HG02938 (cell line): ENCODE results near the gene CFAP61.
A peak's percentile ranks its signal among the peaks of the same experiment; 100 is the strongest.
"Not testable (repeated sequence)": the region's sequence is repeated elsewhere in the genome, so short reads cannot be mapped to it uniquely, and the experiment has no call there.

Source experiments
- ATAC-seq: cut with Tn5 transposase; IDR thresholded peaks from one replicate; pipeline ENCODE4 v1.9.1; 2021; ENCODE audit warnings: mild to moderate bottlenecking, moderate library complexity; ENCODE audit not compliant: unreplicated experiment

Gene CFAP61

DNA sequence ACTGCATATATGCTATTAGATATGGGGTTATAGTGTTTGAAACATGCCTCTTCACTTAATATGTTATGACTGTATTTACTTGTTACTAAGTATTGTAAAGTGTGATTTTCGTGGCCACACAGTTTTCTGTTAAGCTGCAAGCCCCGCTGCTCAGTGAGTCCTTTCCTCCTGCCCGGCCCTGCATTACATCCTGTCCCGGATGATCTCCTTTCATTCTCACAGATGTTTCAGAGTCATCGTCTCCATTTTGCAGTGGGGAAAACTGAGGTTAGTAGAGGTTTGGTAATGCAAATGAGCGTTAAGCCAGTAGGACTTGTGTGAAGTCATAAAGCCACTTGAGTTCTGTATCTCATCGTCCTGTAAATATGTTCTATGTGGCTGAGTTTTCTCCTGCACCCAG lies 155.5 kb downstream of the CFAP61 start:
- ATAC-seq = peak; percentile 64

DNA sequence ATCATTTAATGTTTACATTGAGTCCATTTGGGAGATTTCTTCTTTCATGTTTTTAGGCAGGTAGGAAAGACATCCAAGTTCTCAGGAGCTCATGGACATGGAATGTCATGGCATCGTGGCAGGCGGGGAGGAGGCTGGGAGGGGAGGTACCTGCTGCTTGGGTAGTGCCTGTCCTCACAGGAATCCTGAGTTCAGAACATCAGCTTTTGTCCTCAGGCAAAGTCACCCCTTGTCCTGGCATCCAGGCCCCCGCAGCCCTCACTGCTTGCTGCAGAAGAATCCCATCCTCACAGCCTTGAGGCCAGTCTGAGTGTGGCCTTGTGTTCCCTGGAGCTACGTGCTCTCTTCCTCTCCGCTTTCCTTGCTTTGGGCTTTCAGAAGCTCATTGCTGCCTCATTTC lies 157.4 kb downstream of the CFAP61 start:
- ATAC-seq = no peak

DNA sequence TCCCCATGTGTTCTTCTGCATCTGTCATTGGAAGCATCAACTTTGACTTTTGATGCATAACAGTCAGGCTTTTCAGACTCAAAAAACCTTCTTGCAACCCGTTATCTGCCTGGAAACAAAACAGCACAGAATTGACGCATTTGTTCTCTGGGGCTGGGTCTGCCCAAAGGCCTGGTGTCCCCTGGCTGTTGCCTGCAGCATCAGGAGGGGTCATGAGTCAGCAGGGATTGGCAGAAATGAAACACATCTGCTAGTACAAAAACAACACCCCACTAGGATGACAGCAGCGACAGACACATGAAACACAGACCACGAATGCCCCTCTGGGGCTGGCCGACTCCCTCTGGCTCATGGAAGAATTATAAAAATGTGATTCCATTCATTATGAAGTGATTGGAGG lies 158.0 kb downstream of the CFAP61 start:
- no peak for ATAC-seq

DNA sequence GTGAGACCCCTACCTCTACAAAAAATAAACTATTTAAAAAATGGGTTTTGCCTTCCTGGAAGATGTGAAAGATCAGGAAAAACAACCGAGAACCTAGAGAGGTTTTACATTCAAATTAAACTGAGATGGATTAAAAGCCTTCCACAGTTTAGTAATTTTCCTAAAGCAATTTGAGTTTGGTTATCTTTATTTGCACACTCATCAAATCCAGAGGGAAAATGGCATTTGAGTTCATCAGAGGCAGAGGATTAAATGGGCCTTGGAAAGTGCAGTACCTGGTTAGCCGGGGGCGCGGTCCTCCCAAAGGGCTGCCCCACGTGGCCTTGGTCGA lies 158.6 kb downstream of the CFAP61 start:
- no peak for ATAC-seq

DNA sequence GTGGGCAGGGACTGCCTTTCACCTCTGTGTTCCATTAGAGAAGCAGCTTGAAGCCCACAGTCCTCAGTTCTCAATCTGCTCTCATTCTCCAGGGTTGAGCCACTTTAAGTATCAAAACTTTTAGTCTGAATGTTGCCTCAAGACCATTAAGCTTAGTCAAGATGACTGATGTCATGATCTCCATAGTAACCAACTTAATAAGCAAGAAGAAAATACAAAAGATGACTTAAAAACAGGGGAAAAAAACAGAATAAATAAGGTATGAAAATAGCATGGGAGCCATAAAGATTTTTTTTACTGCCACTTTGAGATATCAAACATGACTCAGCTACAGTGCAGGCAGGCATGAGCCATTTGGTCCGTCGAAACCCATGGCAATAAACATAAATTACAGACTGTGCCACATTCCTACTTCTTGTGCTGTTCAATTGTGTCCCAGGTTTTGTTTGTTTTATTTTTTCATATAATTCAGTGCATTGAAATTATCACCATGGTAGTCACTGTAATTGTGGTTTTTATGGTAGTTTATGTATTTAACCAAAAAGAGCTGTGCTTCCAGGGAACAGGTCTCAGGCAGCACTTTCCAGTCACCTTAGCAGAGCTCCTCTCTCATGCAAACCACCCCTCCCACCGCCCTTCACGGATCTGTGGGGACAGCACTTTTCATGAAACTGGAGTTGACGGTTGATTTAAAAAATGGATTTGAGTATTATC lies 159.1 kb downstream of the CFAP61 start:
- ATAC-seq = no peak

DNA sequence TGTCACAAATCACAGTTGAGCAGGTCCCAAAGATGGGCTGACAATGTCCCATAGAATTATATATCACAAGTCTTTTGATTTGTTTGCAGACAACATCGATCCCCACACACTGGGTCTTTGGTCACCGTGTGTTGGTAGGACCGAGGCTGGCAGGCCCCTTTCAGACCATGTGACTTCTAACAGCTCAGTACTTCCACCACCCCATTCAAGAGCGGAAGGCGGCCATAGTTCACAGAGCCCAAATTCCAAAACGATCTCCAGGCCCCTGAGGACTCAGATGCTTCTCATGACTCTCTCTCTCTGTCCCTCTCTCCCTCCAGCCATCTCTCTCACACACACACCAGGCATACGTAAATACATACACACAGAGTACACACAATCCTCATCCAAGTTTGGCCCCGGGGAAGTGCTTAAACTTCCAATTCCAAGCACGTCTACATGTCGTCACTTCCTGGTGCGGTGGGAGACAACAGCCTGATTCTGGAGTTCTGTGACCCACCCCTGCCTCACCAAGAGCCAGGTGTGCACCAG lies 159.7 kb downstream of the CFAP61 start:
- ATAC-seq = no peak

DNA sequence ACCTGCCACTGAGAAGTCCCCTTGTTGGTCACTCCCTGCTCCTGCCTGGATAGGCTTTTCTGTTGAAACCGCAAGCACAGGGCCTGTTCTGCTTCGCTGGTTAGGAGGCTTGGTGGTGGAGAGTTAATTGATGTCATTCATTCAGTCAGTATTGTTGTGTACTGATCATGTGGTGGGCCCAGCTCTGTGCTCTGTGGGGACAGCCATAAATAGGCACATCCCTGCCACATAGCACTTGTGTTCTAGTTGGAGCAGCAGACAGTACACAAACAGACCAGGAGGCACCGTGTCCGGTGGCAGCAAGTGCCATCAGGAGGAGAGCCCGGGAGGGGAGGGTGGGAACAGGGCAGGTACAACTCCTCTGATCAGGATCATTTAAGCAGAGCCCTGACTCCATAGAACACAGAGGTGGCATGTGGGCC lies 160.4 kb downstream of the CFAP61 start:
- no peak for ATAC-seq

DNA sequence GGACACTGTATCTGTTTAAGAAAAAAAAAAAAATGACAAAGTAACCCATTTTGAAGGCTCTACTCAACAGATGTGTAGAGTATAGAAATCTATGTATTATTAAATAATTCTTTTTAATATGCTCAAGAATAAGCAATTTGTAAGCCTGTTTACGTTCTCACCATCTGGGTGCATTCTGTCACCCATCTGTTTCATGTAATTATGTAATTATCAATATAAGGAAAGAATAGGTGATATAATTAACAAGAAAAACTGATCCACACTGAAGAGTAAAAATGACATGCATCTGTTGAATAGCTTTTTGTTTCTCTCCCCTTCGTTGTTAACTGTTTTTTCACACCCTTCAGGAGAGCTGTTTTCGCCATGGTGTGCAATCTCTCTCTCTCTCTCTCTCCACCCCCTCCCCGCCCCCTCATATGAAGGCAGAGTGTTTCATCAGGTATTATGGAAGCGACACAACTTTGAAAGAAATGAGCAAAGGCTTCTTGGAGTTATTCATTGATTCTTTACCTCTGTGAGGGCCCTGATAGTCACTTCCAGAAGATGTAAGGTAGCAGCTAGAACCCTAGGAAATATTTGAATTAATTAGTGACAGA lies 161.3 kb downstream of the CFAP61 start:
- ATAC-seq = no peak

DNA sequence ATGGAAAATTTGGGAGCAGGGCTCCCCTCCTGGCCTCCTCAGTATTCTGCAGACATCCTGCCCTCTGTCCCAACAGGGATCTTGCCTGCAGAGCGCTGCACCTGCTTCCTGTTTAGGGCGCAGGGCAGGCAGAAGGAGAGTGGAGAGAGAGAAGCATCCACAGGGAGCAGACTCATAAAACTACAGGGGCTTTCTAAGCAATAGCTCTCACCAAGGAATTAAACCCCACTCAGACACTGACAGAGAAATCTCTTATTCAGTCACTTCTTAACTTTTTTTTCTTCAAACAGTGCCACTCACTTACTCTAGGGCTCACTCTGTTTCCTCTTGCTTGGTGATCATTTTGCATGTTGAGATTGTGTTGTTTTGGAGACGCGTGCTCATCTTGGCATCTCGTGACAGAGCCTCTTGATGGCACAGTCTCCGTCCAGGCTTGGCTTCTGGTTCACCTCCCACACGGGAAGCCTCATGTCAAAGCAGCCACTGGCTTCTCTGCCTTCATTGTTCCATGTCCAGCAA lies 162.5 kb downstream of the CFAP61 start:
- ATAC-seq = no peak

DNA sequence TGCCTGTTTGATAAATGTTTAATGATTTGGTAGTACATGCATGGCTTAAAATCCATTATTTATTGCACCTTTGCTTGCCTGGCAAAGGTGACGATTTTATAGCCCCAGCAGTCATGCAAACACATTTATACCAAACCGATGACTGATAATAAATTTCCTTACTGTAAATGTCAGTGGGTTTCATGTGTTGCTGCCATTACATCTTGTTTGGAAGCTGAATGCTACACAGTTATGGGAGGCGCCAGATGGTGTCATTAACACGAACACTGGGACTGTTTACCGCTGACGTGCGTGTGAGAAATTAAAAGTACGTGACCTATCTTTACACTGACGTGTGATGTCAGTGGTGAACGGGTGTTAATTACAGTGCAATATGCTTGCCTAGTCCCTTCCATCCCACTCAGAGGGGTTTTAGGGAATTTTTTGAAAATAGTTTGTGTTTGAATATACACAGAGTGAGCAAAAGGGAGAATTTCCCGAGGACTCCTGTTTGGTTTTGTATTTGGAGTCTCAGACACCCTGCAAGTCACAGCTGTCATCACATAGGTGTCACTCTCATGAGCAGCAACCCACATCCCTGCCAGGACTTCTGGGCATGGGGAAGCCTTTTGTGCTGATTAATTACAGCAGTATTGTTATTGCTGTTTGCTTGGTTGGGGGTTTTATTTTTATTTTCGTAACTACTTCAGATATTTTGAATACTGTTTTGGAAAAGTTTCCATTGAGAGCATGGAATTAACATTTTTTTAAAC lies 163.8 kb downstream of the CFAP61 start:
- no peak for ATAC-seq

DNA sequence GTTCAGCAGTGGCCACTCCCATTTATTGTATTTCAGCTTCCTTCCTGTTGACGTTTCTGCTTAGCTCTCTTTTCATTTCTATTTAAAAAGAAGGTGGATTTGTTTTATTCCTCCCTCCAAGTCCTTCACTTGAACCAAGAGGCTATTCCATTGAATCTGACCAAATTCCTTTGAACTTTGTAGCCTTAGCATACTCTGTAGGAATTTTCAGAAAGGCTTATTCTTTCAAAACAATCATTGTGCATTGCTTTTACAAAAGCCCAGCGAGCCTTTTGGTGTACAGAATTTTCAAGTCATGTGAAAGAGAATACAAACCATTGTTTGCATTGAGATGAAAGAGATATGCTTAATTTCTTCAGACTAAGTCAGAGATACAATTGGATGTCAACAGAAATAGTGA lies 164.6 kb downstream of the CFAP61 start:
- ATAC-seq = no peak

DNA sequence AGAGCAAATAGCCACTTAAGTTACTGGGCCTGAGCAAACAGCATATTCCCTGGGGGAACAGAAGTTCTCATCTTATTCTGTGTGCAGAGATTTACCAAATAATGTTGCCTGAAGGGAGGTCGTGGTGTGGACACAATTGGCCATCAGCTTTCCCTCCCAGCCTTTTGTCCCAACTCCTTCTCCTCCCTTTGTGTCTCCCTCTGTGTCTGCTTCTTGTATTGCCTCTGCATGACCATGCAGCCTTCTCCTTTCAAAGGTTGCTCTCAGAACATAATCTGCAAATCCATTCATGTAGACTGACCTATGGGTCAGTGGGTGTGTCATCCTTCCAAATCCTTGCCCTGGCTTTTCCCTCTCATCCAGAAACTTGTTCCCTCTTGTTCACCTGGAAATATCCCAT lies 165.3 kb downstream of the CFAP61 start:
- no peak for ATAC-seq

DNA sequence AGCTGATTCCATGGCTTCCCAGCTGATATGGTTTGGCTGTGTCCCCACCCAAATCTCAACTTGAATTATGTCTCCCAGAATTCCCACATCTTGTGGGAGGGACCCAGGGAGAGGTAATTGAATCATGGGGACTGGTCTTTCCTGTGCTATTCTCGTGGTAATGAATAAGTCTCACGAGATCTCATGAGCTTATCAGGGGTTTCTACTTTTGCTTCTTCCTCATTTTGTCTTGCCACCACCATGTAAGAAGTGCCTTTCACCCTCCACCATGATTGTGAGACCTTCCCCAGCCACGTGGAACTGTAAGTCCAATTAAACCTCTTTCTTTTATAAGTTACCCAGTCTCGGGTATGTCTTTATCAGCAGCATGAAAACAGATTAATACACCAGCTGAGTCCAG lies 165.8 kb downstream of the CFAP61 start:
- not testable (repeated sequence) for ATAC-seq

DNA sequence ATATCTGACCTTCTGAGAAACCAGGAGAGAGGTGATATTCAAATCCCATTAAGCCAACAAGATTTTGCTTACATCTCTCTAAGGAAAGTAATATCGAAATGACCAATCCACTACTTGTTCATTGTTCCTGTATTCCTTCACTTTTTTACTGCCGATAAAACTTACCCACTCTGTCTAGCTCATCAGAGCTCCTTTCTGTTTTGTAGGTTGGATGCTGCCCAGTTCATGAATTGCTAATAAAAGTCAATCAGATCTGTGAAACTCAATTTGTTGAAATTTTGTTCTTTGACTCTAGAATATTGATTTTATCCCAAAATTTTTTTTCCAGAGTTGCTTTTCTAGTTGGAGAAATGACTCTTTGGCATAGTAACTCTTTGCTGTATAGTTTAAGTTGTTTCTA lies 166.7 kb downstream of the CFAP61 start:
- no peak for ATAC-seq

DNA sequence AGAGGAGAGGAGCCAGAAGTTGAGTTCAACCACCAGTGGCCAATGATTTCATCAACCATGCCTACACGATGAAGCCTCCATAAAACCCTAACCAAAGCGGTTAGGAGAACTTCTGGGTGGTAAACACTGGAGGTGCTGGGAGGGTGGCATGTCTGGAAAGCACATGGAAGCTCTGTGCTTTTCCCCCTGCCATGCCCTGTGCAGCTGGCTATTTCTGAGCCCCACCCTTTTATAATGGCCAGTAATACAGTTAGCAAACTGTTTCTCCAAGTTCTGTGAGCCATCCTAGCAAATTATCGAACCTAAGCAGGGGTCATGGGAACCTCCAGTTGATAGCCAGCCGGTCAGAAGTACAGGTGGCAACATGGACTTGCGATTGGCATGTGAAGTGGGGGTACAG lies 167.8 kb downstream of the CFAP61 start:
- ATAC-seq = no peak

DNA sequence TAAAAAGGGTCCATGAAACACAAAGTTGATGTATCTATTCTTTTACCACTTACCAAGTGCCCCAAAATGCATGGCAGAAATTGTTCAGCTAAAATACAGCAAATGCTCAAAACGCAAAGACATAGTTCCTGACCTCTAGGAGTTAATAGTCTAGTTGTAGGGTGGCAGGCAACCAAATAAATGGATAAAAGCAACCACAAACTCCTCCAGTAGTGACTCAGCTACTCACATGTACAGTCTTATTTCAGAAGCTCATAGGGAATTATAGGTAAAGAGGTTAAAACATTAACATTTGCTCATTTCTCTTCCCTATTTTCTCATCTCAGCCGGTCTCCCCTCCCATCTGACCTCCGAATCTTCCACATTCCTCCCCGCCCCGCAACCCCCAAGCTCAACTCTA lies 171.6 kb downstream of the CFAP61 start:
- no peak for ATAC-seq

DNA sequence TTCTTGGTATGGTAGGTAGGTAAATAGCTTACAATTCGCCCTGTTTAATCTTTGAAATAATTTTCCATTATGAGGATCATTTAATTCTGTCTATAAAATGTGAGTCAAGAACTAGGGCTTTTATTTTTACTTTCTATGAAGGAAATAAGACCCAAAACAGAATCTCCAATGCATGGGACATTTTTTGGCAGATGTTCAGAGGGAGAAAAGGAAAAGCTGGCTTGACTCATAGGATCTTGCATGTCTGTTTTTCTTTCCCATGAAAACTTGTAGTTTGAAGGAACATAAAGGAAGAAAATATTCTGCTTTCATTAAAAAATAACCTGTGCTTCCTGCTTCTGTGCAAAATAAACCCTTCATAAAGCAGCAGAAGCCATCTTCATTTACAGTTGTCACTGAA lies 172.5 kb downstream of the CFAP61 start:
- ATAC-seq = no peak

DNA sequence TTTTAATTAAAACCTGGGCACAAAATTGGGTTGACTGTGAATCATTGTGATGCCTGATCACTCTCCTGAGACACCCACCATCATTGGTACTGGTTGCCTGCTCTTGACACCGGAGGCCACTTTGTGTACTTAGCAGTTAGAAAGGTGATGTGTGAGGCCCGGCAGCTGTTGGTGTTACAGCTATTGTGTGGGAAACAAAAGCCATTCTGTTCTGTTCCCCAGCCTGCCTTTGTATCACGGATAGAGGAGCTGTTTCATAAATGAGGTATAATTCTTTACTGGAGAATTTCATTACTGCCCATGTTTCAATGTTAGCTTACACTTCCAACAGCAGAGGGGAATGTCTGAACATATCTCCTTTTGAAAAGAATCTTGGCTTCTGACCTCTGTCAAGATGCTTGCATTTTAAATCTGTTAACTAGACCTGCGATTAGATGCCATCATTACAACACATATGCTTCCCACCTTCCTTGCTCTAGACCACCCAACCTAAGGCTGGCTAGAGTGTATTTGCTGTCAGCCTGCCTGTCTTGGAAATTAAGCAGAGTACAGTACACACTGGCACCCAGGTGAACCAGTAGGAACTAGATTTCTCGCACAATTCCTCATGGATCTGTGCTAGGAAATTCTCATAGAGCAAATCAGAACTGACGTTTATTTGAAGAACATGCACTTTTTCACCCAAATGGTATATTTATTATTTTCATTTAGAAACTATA lies 173.2 kb downstream of the CFAP61 start:
- no peak for ATAC-seq

DNA sequence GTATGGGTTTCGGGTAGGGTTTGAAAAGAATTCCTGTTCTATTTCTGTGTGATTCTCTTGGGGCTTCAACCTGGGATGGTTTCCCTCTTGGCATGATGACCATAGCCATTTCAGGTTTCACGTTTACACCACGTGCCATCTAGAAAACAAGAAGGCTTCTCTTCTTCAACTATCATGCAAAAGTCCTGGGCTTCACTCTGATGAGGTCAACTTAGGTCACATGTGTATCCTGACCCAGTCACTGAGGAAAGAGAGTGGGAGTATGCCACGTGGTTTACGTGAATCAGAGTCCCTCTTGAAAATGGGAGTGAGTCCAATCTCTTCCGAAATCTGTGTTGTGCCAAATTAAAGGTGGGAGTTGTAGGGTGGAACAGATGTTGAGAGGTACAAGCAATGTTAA lies 174.2 kb downstream of the CFAP61 start:
- ATAC-seq = no peak

DNA sequence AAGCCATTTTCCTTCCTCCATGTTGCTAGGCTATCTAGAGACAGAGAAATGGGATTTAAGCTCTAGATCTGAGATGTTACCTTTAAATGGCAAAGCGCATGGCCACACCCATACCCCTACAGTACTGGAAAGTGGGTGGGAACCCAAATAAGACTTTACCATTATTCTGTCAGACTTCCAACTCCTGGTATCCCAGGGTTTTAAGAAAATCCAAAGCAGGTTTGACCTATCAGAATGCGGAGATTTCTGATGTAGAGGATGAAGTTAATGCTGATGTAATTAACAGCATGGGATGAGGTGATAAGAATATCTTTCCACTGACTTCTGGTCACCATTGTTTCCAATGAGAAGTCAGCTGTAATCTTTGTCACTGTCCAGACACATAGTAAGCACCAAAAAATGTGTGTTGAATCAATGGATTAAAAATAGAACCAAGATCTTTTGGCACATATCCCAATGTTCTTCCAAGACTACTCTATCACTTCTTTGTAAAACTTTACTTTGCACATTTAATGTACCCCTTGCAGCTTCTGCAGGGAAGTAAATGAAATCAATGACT lies 174.8 kb downstream of the CFAP61 start:
- ATAC-seq = no peak

DNA sequence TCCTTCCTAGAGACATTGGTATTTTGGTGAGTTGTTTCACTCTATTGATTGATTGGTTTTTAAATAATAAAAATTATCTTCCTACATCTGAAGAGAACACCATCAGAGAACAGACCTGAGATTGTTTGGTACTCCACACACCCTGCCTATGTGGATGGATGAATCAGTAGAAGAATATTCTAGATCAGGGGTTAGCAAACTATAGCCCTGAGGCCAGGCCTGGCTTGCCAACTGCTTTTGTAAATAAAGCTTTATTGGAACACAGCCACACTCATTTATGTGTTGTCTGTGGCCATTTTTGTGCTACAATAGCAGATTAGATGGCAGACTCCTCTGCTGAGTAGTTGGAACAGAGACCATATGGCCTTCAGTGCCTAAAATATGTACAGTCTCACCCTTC lies 176.0 kb downstream of the CFAP61 start:
- no peak for ATAC-seq
